Epithelial cell of esophagus (primary cell): ENCODE measurements around the gene AKT1S1.

Experiments
- DNase-seq: peaks from one replicate; pipeline ENCODE4 v3.0.0; 2010; ENCODE audit warnings: low read depth
- H3K4me3 ChIP-seq: 2 replicates; pipeline ENCODE4 v1.5.1; 2011; ENCODE audit warnings: mild to moderate bottlenecking, low read length, control low read depth
- TF ChIP-seq, protein P1 (sequence below): IDR thresholded peaks from 2 replicates; pipeline ENCODE4 v1.5.1; 2011; ENCODE audit warnings: low read depth, mild to moderate bottlenecking, low read length, control low read depth, inconsistent platforms; ENCODE audit not compliant: insufficient read depth; ENCODE audit errors: missing control alignments

Gene AKT1S1

DNA sequence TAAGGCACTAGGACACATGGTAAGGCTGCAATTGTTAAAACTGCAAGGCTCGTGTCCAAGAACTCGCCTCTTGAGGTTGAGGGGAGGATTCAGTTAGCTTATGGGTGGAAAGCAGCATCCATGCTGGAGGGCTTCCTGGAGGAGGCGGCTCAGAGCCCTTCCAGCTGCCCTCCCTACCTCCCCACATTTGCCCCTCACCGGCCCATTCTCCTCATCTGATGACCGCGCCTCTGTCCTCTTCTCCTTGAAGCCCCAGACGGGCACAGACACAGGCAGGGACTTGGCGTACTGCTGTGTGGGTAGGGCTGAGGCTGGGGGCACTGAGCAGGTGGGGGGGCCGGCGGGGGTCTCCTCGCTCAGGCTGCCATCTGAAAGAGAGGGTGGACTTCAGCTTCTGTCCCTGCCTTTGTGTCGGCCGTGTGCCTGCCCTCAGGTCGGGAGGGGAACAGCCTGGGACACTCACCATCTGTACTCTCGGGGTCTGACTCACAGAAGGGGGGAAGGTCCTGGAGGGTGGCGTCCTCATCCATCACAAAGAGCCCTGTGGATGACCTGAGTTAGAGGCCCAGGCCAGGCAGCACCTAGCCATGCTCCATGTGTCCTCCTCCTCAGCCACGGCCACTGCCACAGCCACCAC lies 5.7 kb downstream of the AKT1S1 start:
- no peak overlapping the region for H3K4me3 ChIP-seq
- DNase-seq, result no peak
- TF ChIP-seq, protein P1, sequence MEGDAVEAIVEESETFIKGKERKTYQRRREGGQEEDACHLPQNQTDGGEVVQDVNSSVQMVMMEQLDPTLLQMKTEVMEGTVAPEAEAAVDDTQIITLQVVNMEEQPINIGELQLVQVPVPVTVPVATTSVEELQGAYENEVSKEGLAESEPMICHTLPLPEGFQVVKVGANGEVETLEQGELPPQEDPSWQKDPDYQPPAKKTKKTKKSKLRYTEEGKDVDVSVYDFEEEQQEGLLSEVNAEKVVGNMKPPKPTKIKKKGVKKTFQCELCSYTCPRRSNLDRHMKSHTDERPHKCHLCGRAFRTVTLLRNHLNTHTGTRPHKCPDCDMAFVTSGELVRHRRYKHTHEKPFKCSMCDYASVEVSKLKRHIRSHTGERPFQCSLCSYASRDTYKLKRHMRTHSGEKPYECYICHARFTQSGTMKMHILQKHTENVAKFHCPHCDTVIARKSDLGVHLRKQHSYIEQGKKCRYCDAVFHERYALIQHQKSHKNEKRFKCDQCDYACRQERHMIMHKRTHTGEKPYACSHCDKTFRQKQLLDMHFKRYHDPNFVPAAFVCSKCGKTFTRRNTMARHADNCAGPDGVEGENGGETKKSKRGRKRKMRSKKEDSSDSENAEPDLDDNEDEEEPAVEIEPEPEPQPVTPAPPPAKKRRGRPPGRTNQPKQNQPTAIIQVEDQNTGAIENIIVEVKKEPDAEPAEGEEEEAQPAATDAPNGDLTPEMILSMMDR, result no peak

DNA sequence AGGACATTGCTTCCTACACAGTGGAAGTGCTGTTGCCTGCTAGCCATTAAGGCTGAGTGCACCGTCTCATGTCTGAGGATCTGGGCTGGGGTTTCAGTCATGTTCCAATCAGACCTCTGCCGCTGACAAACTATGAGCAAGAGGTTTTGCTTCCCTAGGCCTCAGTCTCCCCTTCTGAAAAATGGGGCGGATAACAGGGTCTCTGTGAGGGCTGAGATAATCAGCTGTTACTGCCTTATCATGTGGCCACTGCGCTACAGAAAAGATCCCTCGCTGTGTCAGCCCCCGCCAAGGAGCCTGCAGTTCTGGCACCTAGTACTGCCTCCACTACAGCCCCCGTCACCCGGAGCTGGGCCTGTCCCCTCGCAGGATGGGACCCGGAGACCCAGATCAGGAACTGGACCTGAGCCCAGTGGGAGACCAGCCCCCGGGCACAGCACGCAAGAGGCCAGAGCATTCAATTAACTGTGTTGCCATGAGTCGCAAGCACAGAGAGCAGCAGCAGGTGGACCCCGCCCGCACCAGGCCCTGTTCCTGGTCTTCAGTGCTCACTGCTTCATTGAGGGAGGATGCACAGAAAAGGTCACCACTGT lies 6.8 kb downstream of the AKT1S1 start:
- TF ChIP-seq, protein P1, result no peak
- DNase-seq, result no peak
- peak overlapping the region; percentile 51 for H3K4me3 ChIP-seq

DNA sequence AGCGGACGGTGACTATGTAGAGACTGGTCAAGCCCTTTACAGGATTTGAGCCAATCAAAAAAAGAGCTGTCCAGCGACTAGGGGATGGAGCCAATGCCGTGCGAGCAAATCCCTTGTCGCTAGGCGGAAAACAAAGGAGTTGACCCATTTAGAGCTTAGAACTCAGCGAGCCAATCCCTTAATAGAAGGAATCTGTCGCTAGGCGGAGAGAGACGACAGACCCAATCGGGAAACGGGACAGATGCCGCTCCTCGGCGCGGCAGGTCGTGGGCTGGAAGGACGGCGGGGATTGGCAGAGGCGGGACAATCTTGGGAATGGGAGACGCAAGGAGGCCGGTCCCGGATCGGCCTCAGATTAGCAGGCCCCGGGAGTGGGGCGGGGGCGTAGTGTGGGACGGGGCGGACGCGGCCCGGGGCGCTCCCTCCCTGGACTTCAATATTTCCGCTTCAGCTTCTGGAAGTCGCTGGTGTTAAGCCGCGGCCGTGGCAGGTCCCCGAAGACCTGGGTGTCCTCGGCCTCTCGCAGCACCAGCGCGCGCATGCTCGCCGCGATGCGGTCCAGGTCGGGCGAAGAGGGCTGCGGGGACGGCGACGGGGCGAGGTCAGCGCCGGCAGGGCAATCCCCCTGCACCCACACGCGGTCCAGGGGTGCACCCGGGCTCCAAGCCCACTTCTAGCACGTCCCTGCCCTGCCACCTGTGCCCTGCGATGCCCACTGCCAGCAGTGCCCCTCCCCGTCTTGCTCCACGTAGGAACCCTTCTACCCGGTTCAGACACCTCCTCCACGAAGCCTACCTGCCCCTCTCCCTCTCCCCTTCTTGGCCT lies 7.5 kb downstream of the AKT1S1 start:
- peak overlapping the region; percentile 52 for H3K4me3 ChIP-seq
- TF ChIP-seq, protein P1, result no peak
- peak; percentile 100 for DNase-seq

DNA sequence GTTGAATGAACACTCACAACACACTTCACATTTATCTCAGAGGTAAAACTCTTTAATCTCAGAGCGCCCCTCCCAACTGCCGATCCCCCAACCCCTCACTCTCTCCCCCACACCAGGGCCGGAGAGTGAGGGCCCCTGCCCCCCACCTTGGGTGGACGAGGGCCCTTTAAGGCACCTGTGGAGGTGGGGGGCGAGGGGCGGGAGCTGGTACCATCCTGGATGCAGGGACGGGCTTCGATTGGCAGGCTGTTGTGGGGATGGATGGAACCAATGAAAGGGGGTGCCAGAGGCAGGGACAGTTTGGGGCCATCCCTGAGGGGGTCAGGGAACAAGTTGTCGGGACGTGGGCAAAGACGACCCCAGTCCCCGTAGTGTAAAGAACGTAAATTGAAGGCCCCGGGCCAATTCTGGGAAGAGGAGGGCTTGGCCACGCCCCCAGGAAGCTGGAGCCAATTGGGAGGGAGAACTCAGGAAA lies 8.1 kb downstream of the AKT1S1 start:
- TF ChIP-seq, protein P1, result no peak
- DNase-seq, result no peak
- H3K4me3 ChIP-seq, result peak overlapping the region; percentile 52

DNA sequence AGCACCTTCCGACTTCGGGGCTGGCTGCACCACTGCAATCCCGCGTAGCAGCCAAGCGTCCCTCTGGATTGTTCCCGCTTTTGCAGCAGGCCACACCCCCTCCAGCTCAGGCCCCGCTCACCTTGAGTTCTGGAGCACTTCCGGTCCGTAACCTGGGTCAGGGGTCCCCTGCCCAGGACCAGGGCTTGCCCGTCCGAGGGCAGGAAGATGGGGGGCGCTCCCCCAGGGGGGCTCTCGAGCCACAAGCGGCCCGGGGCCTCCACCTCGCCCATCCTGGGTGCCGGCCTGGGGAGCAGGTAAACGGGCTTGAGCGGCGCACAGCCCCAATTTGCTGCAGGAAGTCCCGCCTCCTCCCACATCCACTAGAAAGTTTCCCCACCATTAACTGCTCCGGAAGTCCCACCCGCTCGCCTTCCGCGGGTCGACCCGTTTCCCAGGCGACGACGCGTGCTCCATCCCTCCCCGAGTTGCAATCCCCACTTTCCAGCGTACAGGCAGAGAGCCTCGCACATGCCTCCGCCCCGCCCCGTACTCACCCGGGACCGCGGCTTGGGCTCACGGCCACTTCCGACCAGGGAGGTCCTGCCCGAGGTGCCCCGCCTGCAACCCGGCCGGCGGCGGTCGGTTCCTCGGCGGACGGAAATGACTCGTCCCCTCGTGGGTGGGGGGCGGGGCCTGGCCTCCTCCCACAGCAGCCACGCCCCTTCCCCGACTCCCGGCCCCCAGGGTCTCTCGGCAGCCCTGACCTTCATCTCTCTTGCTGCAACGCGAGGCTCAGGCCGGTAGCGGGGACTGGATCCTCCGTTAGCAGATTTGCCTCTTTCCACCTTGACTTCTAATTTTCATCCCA lies 10.0 kb downstream of the AKT1S1 start, which contains the start of gene PNKP:
Gene PNKP, minus strand, starts transcription at position 644 of the 850 bp plus-strand sequence. Its CDS starts 372 bp downstream, at position 272.
- TF ChIP-seq, protein P1, result no peak
- peak within 1 kb of the TSS; percentile 80 for H3K4me3 ChIP-seq
- DNase-seq, result peak; percentile 91

DNA sequence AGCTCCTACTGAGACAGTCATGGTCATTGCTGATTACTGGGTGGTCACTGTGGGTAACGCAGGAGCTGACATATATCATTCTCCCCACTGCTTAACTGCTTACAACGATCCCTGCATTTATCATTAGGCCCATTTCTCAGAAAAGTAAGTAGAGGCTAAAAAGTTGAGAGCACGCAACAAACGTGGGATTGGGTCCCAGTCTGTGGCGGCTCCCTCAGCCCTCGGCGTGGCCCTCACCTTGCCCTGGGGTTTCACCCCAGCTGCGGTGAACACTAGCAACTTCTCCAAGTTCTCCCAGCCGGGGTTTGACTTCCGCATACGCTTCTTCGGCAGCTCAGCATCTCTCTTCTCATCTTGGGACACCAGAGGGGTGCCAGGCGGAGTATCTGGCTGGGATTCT lies 12.3 kb downstream of the AKT1S1 start:
- DNase-seq, result no peak
- TF ChIP-seq, protein P1, result no peak
- no peak overlapping the region for H3K4me3 ChIP-seq
